SIG-M5 treated with dmso at 0.1 percent for 504 hours (cell line): ENCODE results near the gene SBK3.
A peak's percentile ranks its signal among the peaks of the same experiment; 100 is the strongest.
"Not testable (repeated sequence)": the region's sequence is repeated elsewhere in the genome, so short reads cannot be mapped to it uniquely, and the experiment has no call there.

ENCODE experiments used
- DNase-seq: peaks from one replicate; lab custom pipeline; 2025; ENCODE audit not compliant: unreplicated experiment; lab: John Stamatoyannopoulos, UW

The SBK3 gene

GRCh38 chr19:55519451-55520311, 25.7 kb downstream of the SBK3 start:
- no peak for DNase-seq

- DNase-seq = peak; percentile 83
Measured at GRCh38 chr19:55516878-55517620, 28.3 kb downstream of the SBK3 start.

- no peak for DNase-seq
Measured at GRCh38 chr19:55508120-55508519, 37.2 kb downstream of the SBK3 start.

- no peak for DNase-seq
Measured at GRCh38 chr19:55504981-55505380, 40.4 kb downstream of the SBK3 start.

GRCh38 chr19:55504252-55504603, 41.1 kb downstream of the SBK3 start:
- DNase-seq = no peak

GRCh38 chr19:55503502-55504251, 41.7 kb downstream of the SBK3 start:
- DNase-seq = peak; percentile 55

- no peak for DNase-seq
Measured at GRCh38 chr19:55503157-55503501, 42.2 kb downstream of the SBK3 start.

GRCh38 chr19:55502197-55502952, 43.0 kb downstream of the SBK3 start:
- no peak for DNase-seq

- DNase-seq = no peak
Measured at GRCh38 chr19:55500368-55500952, 44.9 kb downstream of the SBK3 start.

GRCh38 chr19:55498246-55498840, 47.0 kb downstream of the SBK3 start:
- no peak for DNase-seq

GRCh38 chr19:55497763-55498162, 47.6 kb downstream of the SBK3 start:
- no peak for DNase-seq

GRCh38 chr19:55496820-55497219, 48.5 kb downstream of the SBK3 start:
- DNase-seq = not testable (repeated sequence)

- no peak for DNase-seq
Measured at GRCh38 chr19:55495646-55496349, 49.5 kb downstream of the SBK3 start.

- no peak for DNase-seq
Measured at GRCh38 chr19:55494172-55494761, 51.1 kb downstream of the SBK3 start.

GRCh38 chr19:55493645-55494171, 51.6 kb downstream of the SBK3 start:
- DNase-seq = no peak

- DNase-seq = no peak
Measured at GRCh38 chr19:55493052-55493644, 52.2 kb downstream of the SBK3 start.

- no peak for DNase-seq
Measured at GRCh38 chr19:55492362-55492944, 52.9 kb downstream of the SBK3 start.
